Activated CD8-positive, alpha-beta memory T cell treated with anti-CD3 and anti-CD28 coated beads, Interleukin-2, amount 50 U/mL, for 4 hours (primary cell): ENCODE data around the gene AGAP1.

Experiments
- DNase-seq: peaks from one replicate; pipeline ENCODE4 v3.0.0-alpha.2; 2020

The AGAP1 gene

DNA sequence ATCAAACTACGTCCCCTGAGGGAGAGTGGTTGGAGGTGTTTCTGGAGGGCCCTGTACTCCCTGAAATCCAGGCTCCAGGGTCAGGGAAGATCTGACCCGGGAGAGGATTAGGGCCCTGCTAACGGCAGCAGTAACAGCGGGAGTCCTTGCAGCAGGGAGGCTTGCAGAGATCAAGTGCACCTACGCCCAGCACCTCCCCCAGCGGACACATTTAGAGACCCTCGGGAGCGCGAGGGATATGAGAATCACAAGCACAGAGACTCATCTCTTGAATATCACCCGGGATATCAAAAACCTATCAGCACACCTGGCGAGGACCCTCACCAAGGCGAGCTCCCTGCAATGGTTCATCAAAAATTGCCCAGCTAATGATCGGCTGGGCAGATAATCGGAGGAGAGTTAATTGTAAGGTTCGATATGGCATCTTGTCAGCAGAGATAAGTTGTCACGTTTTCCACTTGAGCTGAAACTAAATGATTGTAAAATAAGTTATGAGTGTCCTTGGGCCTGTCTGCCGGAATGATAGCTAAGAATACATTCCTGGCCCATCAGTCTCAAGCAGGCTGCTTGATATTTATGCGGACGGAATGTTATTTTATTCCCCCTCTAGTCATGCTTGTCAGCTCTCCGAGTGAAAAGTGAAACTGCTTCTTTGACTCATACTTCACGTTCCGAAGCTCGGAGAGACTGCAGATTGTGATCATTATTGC is 464.5 kb downstream of the AGAP1 start:
- DNase-seq, result no peak

DNA sequence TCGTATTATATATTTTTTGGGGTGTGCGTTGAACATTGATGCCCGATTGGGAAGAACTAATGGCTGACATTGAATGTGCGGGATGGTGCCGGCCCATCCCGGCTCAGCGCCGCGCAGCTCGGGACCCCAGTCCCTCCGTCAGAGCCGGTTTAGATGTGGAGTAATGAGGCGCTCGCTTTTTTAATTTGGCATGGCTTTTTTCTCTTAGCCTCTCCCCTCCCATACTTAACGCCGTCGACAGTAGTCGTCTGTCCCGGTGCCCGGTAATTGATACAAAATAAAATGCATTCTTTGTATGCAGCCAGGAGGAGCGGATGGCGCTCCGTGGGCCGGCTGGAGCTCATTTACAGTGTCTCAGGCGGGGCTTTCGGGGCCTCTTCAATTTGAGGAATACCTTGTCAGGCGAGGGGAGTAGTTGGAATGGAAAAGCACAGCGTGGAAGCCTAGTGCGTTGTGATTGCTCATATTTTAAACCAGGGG is 465.1 kb downstream of the AGAP1 start:
- no peak for DNase-seq

DNA sequence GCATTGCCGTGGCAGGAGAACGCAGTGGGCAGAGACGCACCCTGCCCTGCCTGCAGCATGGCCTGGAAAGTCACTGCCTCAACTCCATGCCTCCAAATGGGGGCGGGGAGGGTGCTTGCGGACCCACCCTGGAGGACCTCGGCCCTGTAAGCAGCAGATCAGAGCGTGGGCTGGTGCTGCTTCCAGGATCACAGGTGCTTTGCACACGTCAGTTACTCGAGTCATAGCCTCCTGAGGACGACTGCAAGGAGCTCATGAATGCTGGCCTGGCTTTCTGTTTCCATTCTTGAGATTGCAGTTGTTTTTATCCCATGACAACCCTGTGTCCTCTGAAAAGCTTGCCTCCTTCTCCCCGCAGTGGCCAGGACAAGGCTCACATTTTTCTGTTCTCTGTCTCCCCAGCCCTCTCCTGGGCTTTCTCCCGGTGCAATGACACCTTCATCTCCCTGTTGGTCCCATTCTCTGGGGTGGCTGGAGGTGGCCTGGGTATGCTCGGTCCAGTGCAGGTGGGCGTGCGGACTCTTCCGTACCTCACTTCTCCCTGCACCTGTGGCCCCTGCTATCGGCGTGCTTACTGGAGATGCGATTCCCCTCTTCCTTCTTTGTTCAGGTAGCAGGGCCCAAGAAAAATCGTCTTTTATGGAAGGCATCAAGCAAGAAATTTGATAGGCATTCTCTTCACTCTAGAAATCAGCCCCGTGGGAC is 466.3 kb downstream of the AGAP1 start:
- no peak for DNase-seq

DNA sequence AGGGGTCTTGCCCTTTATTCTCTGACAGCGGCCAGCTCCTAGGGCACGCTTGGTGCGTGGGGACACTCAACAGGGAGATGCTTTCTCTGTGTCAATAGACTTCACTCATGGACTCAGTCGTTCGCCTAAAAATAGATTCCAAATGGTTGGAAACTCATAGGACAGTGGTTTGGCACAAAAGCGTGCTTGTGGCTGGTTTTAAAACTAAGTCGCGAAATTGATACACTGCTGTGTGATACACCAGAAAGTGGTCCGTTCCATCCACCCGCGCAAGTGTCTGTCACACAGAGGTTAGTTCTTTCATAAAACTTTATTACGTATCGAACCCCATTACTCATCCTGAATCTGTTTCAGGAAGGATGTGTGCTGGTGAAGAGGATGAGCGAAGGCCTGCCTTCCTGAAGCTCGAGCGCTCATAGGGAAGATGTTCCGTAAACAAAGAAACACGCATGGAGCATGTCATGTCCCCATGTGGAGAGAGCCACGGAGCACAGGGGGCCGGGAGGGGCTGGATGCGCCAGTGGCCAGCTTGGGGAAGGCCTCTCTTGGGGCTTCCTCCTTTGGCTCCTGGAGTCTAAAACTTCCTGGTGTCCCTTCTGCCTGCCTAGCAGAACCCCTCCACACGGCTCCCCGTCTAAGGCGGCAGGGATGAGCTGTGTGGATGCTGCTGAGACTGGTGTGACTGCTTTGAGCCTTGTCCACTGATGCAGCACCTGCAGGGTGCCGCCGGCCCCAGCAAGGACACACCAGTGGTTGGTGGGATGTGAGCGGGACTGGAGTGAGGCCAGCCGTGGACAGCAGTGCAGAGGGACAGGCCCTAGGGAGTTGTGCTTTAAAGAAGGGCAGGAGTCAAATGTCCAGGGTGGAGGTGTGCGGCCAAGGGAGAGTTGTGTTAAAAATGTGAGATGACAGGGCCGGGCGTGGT is 467.1 kb downstream of the AGAP1 start:
- no peak for DNase-seq

DNA sequence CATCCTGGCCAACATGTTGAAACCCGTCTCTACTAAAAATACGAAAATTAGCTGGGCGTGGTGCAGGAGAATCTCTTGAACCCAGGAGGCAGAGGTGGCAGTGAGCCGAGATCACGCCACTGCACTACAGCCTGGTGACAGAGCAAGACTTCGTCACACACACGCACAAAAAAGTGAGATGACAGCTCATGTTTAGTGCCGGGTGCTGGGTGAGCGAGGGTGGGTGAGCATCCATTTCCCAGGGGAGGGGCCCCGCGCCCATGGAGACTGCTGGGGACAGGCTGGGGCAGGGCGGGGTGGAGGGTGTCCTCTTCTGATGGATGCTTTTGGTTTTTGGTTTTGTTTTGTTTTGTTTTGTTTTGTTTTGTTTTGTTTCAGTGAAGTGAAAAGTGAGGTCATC is 467.9 kb downstream of the AGAP1 start:
- no peak for DNase-seq

DNA sequence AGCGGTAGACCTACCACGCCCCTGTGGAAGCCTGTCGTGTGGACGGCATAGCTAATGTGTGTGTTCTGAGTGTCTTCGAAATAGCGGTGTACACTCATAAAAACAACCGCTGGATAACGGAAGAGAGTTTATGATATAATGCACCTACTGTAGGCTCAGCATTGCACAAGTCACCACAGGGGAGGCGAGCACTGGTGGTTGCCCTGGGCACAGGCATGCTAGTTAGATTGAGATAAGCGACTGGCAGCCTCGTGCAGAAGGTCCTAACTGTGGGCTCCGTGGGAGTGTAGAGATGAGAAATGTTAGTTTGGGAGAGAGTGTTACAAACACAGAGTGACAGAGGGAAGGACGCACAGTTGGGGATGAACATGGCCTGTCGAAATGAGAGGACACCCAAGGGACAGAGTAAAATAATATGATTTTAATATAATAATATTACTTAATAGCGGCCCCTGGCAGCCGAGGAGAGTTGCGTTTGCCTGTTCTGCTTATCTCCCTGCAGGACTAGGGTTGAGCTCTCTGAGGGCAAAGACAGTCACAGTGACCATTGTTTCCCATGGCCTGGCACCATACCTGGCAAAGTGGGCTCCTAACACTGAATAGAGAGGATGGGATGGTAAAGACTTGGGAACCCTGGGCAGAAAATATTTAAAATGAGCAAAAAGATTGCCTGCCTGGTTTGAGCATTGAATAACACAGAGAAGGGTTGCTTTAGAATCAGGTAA is 470.2 kb downstream of the AGAP1 start:
- DNase-seq, result no peak

DNA sequence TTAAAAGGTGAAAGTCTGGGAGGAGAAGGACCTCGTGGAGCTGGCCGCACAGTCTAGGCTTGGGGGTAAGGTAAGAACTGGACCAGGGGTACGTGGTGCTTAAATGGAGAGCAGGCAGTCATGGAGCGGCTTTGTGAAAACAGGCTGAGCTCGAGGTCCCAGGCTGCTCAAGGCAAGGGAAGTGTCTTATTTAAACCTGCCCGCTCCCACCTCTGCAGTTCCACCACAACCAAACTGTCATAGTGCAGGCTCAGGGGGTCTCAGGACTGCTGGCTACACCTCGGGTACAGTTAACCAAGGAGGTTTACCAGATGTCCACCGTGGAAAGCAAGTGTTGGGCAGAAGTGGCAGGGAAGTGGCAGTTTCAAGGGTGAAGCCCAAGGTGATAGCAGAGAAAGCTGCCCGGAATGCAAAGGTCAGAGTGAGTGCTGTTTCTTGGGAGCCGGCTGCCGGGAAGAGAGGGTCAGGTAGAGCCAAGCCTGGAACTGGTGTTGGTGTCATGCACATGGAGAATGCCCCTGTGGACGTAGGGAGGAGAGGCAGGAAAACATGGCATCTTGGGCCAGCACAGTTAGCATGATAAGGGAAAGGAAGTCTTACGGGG is 471.0 kb downstream of the AGAP1 start:
- no peak for DNase-seq

DNA sequence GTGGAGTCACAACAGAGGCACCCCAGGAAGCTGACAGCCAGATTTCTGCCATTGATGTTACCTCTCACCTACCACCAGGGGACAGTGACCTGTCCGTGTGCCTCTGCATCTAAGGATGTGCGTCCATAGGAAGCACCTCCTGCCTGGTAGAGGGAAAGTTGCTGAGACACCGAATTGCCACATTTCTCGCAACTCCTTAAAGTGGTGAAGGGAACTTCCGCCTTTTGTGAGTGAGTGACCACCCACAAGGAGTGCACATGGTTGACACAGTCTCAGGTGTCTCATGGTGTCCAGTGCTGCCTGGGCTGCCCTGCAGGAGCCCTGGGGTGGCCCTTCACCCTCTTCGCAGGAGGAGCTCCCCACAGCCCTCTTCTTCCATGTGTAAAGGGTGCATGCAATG is 472.6 kb downstream of the AGAP1 start:
- DNase-seq, result no peak

DNA sequence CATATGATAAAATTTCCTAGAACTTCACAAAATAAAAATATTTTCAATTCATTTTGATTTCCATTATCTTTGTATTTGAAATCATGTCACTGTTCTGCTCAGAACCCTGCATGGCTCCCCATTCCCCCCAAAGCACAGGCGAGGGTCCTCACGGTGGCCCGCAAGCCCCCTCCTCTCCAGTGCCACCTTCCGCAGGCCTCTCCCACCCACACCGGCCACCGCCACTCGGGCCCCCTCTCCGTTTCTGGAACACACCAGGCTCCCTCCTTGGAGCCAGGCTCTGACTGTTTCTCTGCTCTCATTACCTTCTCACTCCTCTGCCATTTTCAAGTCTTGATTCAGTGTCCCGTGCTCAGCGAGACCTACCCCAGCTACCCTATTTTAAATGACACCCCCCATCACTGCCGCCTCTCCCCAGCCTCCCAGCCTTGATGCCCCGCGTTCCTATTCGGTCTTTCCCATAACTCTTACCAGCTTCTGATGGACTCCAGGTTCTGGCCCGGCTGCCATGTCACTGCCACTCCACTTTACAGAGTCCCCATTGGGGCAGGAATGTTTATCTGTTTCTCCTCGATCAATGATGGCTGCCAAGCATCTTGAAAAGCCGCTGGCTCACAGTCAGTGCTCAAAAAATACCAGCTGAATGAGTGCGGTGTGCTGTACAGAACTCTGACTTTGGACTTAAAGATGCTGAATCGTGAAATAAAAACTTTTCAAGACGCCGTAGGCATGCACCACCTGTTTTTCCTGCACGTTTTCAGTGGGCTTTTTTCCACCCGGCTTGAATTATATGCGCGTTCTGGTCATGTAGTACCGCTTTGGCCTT is 473.3 kb downstream of the AGAP1 start:
- no peak for DNase-seq

DNA sequence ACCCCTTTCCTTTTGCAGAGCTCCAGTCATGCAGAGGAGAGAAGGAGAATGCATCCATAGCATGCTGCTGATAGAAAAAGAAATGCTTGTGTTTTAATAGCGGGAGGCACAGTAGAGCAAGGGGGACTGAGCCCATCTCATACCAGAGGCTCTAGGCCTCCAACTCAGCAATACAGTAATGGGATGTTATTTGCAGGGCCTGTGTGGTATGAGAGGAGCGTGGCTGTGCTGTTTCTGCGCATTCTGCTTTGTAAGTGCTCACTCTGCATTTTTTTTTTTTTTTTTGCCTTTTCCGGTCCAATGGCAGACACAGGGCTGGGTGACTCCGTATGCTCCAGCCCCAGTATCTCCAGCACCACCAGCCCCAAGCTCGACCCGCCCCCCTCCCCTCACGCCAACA is 474.3 kb downstream of the AGAP1 start:
- DNase-seq, result no peak

DNA sequence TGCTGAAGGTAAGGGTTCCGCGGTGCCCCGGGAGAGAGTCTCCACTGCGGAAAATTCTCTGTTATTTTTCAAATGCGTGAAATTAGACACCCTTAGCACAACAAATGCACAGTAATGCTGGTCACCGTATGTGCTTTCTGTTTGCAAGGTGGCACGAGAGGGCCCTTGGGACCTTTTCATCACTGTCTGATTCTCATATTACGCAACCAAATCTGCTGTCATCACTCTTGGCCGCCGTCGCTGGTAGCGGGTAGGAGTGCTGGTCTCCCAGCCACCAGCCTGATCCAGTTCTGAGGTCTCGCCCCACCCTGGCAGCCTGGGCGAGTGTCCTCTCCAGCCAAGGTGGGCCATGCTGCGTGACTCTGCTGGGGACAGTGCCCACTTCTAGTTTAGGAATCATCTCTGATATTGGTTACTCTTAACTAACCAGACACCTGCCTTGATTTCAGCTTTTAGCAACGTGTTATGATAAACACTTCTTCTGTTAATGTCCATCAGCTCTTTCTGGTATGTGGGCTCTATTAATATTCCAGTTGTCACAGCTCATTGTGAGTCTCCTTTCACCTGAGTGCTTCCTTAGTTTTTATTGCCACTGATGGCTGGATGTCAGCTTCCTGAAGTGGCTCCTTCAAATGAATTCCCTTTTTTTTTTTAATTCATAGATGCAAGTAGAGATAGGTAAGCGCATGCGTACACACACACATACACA is 474.9 kb downstream of the AGAP1 start:
- no peak for DNase-seq

DNA sequence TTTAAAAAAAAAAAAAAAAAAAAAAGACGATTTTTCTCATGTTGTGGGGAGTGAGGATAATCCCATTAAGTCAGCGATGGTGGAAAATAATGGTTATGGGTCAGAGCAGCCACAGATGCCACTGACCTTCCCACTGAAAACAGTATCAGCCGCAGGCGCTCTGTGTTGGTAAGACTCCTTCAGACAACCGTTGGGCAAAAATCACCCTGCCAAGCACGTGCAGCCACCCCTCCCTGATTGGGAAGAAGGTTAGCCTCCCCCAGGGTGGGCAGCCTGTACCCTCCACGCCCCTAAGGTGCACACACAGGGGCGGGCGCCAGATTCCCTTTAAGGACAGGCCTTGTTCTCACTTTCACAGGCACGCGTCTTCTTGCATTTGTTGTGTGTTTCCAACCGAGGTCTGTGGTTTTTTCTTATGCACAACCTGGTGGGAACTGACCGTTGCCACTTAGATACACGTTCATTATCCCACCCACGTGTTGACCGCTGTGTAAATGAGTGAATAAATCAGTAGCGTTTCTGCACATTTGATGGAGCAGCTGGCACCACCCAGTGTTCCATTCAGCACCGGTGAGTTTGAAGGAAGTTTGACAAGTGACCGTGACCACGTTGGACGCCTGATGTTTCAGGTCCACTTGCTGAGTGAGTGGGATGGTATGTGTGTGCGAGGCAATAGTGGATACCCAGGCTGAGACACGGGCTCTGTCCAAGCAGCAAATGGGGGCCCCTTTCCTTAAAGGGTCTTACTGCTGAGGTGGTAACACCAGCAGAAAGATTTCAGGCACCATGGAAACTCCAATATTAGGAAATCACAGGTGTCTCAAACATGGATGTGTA is 476.6 kb downstream of the AGAP1 start:
- DNase-seq, result no peak

DNA sequence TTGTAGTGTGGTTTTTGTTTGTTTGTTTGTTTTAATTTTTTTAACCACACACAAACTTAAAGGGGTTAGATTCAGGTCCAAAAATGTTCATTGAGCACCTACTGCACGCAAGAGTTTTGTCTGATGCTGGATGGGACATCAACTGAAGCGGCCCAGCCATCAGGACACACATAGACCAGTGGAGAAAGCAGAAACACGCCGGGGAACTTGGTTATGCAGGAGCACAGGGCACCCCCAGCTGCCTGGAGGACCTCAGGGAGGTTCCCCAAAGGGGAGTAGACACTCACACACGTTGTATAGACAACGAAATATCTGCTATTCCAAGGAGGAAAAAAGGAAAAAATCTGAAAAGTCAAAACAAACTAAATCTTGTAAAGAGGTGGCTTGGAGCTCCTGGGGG is 482.7 kb downstream of the AGAP1 start:
- DNase-seq, result no peak

DNA sequence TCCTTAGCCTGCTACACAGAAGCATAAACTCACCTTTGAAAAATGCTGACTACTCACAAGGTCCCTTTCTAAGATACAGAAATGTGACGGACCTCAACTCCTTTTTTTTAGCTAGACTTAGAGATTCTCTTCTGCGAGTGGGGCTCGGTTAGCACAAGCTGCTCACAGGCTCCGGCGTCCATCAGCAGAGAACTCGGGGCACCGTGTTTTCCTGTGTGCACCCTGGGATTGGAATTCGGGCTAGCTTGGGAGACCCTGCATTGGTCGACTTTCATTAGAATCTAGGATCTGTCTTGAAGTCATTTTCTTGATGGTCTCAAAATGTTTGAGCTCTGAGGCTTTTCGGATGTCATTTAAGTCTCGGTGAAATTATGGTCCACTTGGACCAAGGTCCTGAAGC is 483.1 kb downstream of the AGAP1 start:
- no peak for DNase-seq

DNA sequence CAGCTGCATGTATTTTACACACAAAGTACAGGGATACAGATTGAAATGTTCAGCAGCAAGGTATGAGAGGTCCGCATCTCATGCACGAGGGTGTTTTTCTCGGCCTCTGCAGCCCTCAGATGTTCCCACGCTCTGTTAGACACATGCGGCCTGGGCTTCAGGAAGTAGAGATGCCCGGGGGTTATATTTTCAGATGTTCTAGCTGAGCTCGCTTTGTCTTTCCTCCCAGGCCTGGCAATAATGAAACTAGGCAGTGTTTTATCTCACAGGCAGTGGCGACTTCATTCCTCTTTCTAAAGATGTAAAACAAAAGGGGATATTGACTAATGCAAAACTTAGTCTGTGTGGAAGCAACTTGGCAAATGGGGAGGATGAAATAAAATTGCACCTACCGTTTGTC is 483.6 kb downstream of the AGAP1 start:
- no peak for DNase-seq

DNA sequence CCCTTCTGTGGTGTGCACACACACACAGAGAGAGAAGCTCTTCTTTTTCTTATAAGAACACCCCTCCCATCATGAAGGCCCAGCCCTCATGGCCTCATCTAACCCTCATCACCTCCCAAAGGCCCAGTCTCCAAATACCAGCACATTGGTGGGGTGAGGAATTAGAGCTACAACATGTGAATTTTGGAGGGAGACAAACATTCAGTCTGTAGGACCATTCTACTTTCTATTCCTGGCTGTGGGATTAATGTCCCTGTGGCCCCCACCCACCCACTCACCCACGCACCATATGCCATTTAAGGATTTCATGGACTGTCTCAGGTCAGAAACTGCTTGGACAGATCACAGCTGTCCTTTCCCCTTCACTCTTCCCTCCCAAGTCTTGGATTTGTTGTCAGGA is 484.2 kb downstream of the AGAP1 start:
- DNase-seq, result no peak

DNA sequence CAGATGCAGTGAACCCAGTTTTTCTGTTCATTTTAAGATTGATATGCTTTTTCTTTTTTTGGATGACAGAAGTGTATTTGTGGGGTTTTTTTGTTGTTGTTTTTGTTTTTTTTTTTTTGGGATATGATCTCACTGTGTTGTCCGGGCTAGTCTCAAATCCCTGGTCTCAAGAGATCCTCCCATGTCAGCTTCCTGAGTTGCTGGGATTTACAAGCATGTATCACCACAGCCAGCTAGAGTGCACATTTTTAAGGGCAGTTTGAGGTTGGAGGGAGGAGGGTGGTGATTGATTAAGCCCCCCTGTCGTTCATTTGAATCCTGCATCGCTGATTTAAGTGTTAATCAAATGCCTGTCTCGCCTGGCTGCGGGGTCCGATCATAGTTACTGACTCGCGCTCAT is 485.2 kb downstream of the AGAP1 start:
- DNase-seq, result no peak

DNA sequence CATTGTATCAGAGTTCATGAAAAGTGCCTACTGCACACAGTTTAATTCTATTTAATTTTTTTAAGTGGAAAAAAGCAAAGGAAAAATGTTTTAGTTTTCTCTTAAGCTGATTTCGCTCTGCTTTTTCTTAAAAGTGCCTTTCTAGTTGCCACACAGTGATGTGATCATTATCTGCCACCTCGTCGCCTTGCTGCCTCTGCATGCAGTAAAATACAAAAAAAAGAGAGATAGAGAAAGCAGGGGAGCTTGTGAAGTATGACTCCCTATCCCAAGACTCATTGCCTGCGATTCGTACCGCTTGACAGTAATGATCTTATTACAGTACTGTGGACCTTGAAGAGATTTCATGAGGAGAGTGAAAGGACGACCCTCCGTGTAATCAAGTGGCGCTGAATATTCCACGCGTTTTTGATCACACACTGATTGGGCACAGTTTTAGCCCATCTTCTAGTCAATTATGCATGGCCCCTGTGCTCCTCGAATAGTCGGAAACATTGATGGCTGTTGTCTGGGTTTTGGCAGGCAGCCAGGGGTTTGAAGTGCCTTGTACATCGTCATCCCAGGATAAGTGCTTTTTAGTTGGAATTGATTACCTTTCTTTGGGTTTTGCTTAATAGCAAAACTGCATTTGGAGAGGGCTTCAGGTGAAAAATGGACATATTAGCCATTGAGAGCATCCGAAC is 486.1 kb downstream of the AGAP1 start:
- DNase-seq, result no peak

DNA sequence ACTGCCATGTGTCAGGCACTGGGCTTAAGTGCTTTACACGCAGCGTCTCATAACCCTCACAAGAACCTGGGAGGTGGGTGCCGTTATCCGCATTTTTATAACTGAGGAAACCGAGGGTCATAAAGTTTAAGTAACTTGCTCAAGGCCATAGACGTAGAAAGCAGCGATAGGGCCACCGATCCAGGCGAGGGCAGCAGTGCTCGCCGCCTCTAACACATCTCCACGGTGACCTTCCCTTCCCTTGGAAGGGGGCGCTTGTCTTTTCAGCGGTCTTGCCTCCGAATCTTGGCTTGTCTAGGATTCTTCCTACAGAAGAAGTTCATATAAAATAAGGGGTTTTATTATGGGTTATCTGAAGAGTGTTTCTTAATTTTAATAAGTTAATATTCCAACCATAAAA is 487.8 kb downstream of the AGAP1 start:
- DNase-seq, result no peak
